ENCODE results near the gene EP400. TPM values are rescaled to one million over a fixed set of nuclear protein-coding genes. Genes with fewer than 3 reads are reported as not detected.

The EP400 gene
- total RNA-seq, 1 donor from 2014 or later = 66.5 TPM

GRCh38 chr12:132012919-132013568 lies 63.3 kb downstream of the EP400 start:
- peaks cover 56% of the 10 kb centered on the region for H3K36me3 Mint-ChIP-seq (ENCODE audit: low read depth)
- no peak for DNase-seq

GRCh38 chr12:132014092-132014914 lies 64.6 kb downstream of the EP400 start:
- no peak for DNase-seq
- Mint-ChIP-seq H3K36me3 (ENCODE audit: low read depth) (peaks cover 55% of the 10 kb centered on the region), H3K27ac (no peak overlapping the region), H3K4me3 (no peak overlapping the region), H3K27me3 (no peaks in the 10 kb centered on the region), H3K4me1 (no peaks in the 10 kb centered on the region), H3K9me3 (no peaks in the 10 kb centered on the region)
- intact Hi-C loops (cut with micrococcal nuclease) = no loop called here

More at GRCh38 chr12:132012919-132013568, 63.3 kb downstream of the EP400 start:
- Mint-ChIP-seq H3K27me3 (no peaks in the 10 kb centered on the region), H3K27ac (no peak overlapping the region), H3K4me1 (no peaks in the 10 kb centered on the region), H3K4me3 (no peak overlapping the region), H3K9me3 (no peaks in the 10 kb centered on the region)
- intact Hi-C loops (cut with micrococcal nuclease) = no loop called here

GRCh38 chr12:132014915-132015280 lies 65.2 kb downstream of the EP400 start:
- Mint-ChIP-seq H3K27ac (no peak overlapping the region), H3K36me3 (ENCODE audit: low read depth) (peaks cover 54% of the 10 kb centered on the region)
- intact Hi-C loops (cut with micrococcal nuclease) = no loop called here

GRCh38 chr12:132015686-132016430 lies 66.1 kb downstream of the EP400 start:
- H3K36me3 Mint-ChIP-seq (ENCODE audit: low read depth) = peaks cover 56% of the 10 kb centered on the region
- no peak for DNase-seq
- no peak overlapping the region for H3K27ac Mint-ChIP-seq
- no peaks in the 10 kb centered on the region for H3K9me3 Mint-ChIP-seq
- no peaks in the 10 kb centered on the region for H3K27me3 Mint-ChIP-seq
- no peaks in the 10 kb centered on the region for H3K4me1 Mint-ChIP-seq
- H3K4me3 Mint-ChIP-seq = no peak overlapping the region
- intact Hi-C loops (cut with micrococcal nuclease) = no loop called here

More at GRCh38 chr12:132014915-132015280, 65.2 kb downstream of the EP400 start:
- H3K4me1 Mint-ChIP-seq = no peaks in the 10 kb centered on the region
- no peak overlapping the region for H3K4me3 Mint-ChIP-seq
- no peak for DNase-seq
- no peaks in the 10 kb centered on the region for H3K27me3 Mint-ChIP-seq
- no peaks in the 10 kb centered on the region for H3K9me3 Mint-ChIP-seq

- H3K4me1 Mint-ChIP-seq = no peaks in the 10 kb centered on the region
- intact Hi-C loops (cut with micrococcal nuclease) = no loop called here
- no peak overlapping the region for H3K27ac Mint-ChIP-seq
- H3K36me3 Mint-ChIP-seq (ENCODE audit: low read depth) = peaks cover 51% of the 10 kb centered on the region
- H3K4me3 Mint-ChIP-seq = no peak overlapping the region
- H3K9me3 Mint-ChIP-seq = no peaks in the 10 kb centered on the region
- DNase-seq = no peak
- H3K27me3 Mint-ChIP-seq = no peaks in the 10 kb centered on the region
Observed at GRCh38 chr12:132018193-132018916, 68.6 kb downstream of the EP400 start.

GRCh38 chr12:132019891-132020290 lies 70.1 kb downstream of the EP400 start:
- H3K9me3 Mint-ChIP-seq = no peaks in the 10 kb centered on the region
- intact Hi-C loops (cut with micrococcal nuclease) = no loop called here
- H3K27me3 Mint-ChIP-seq = no peaks in the 10 kb centered on the region
- H3K27ac Mint-ChIP-seq = no peak overlapping the region
- no peaks in the 10 kb centered on the region for H3K4me1 Mint-ChIP-seq
- peaks cover 49% of the 10 kb centered on the region for H3K36me3 Mint-ChIP-seq (ENCODE audit: low read depth)
- no peak for DNase-seq
- H3K4me3 Mint-ChIP-seq = no peak overlapping the region

GRCh38 chr12:132020292-132020691 lies 70.5 kb downstream of the EP400 start:
- no peak for DNase-seq
- Mint-ChIP-seq H3K4me1 (no peaks in the 10 kb centered on the region), H3K27me3 (no peaks in the 10 kb centered on the region), H3K36me3 (ENCODE audit: low read depth) (peaks cover 51% of the 10 kb centered on the region), H3K27ac (no peak overlapping the region), H3K9me3 (no peaks in the 10 kb centered on the region), H3K4me3 (no peak overlapping the region)
- intact Hi-C loops (cut with micrococcal nuclease) = no loop called here

GRCh38 chr12:132021031-132021871 lies 71.5 kb downstream of the EP400 start:
- H3K36me3 Mint-ChIP-seq (ENCODE audit: low read depth) = peaks cover 52% of the 10 kb centered on the region
- no peaks in the 10 kb centered on the region for H3K9me3 Mint-ChIP-seq
- H3K27me3 Mint-ChIP-seq = no peaks in the 10 kb centered on the region
- H3K4me3 Mint-ChIP-seq = no peak overlapping the region
- H3K4me1 Mint-ChIP-seq = no peaks in the 10 kb centered on the region
- H3K27ac Mint-ChIP-seq = no peak overlapping the region
- intact Hi-C loops (cut with micrococcal nuclease) = no loop called here
- DNase-seq = no peak

- H3K27ac Mint-ChIP-seq = no peak overlapping the region
- no peaks in the 10 kb centered on the region for H3K27me3 Mint-ChIP-seq
- intact Hi-C loops (cut with micrococcal nuclease) = no loop called here
- H3K9me3 Mint-ChIP-seq = no peaks in the 10 kb centered on the region
- peaks cover 48% of the 10 kb centered on the region for H3K36me3 Mint-ChIP-seq (ENCODE audit: low read depth)
- no peaks in the 10 kb centered on the region for H3K4me1 Mint-ChIP-seq
- no peak for DNase-seq
- no peak overlapping the region for H3K4me3 Mint-ChIP-seq
Observed at GRCh38 chr12:132021965-132022364, 72.2 kb downstream of the EP400 start.

GRCh38 chr12:132023658-132024057 lies 73.9 kb downstream of the EP400 start:
- Mint-ChIP-seq H3K36me3 (ENCODE audit: low read depth) (peaks cover 48% of the 10 kb centered on the region), H3K4me3 (no peak overlapping the region), H3K9me3 (no peaks in the 10 kb centered on the region), H3K27me3 (no peaks in the 10 kb centered on the region), H3K4me1 (no peaks in the 10 kb centered on the region), H3K27ac (no peak overlapping the region)
- intact Hi-C loops (cut with micrococcal nuclease) = no loop called here
- DNase-seq = no peak

- no peak for DNase-seq
- H3K9me3 Mint-ChIP-seq = no peaks in the 10 kb centered on the region
- intact Hi-C loops (cut with micrococcal nuclease) = no loop called here
- H3K36me3 Mint-ChIP-seq (ENCODE audit: low read depth) = peaks cover 55% of the 10 kb centered on the region
- no peak overlapping the region for H3K4me3 Mint-ChIP-seq
- H3K4me1 Mint-ChIP-seq = no peaks in the 10 kb centered on the region
- no peaks in the 10 kb centered on the region for H3K27me3 Mint-ChIP-seq
- no peak overlapping the region for H3K27ac Mint-ChIP-seq
Observed at GRCh38 chr12:132024758-132025157, 75.0 kb downstream of the EP400 start.

- no peak overlapping the region for H3K27ac Mint-ChIP-seq
- H3K4me3 Mint-ChIP-seq = no peak overlapping the region
- no peaks in the 10 kb centered on the region for H3K27me3 Mint-ChIP-seq
- intact Hi-C loops (cut with micrococcal nuclease) = no loop called here
- no peak for DNase-seq
- H3K9me3 Mint-ChIP-seq = no peaks in the 10 kb centered on the region
- H3K36me3 Mint-ChIP-seq (ENCODE audit: low read depth) = peaks cover 58% of the 10 kb centered on the region
- H3K4me1 Mint-ChIP-seq = no peaks in the 10 kb centered on the region
Observed at GRCh38 chr12:132025526-132025925, 75.8 kb downstream of the EP400 start.

Measured in activated CD4-positive, alpha-beta T cell treated with anti-CD3 and anti-CD28 coated beads, Interleukin-2, amount 10 ng/mL, durations not matched to agents 24 days and 14 days (primary cell).